GM12878 (cell line): ENCODE measurements around the gene MTHFR. TPM values are rescaled to one million over a fixed set of nuclear protein-coding genes. Genes with fewer than 3 reads are reported as not detected.

Source experiments
- ATAC-seq: fragments of 200-7000 bp; cut with Tn5 transposase; 3 replicates; pipeline ENCODE4 v1.9.1; 2020; ENCODE audit warnings: mild to moderate bottlenecking, moderate library complexity
- BruUV-seq: library from RNA; stranded (reverse); fragments of 400-500 nt; replicated peaks from 2 replicates; lab custom pipeline; 2021; lab: Mats Ljungman, UMichigan
- CTCF ChIA-PET: fragments of 300-600 bp; sonication (Branson Sonifier 250); formaldehyde crosslinking; extraction: SDS; loops from one replicate; lab custom pipeline; 2021; ENCODE audit warnings: inconsistent platforms; lab: Yijun Ruan, JAX
- POLR2A ChIA-PET: fragments of 350-600 bp; formaldehyde crosslinking; extraction: SDS; loops from one replicate; lab custom pipeline; 2021; ENCODE audit warnings: inconsistent platforms; lab: Charles Lee
- RAD21 ChIA-PET: fragments of 300-600 bp; sonication (Branson Sonifier 250); formaldehyde crosslinking; loops from one replicate; lab custom pipeline; 2023; ENCODE audit warnings: antibody characterized with exemption; ENCODE audit not compliant: unreplicated experiment; lab: Charles Lee
- SMC1A ChIA-PET: fragments of 300-600 bp; sonication (Branson Sonifier 250); formaldehyde crosslinking; loops from one replicate; lab custom pipeline; 2023; ENCODE audit not compliant: unreplicated experiment, uncharacterized antibody; lab: Charles Lee
- DNase-seq: peaks from one replicate; pipeline ENCODE4 v3.0.0-alpha.2; 2011; ENCODE audit warnings: low read depth, low spot score
- FAIRE-seq: peaks from 3 replicates; lab custom pipeline; 2011; peaks lifted over from hg19 to GRCh38; lab: Jason Lieb, UNC
- H2AFZ ChIP-seq: 2 replicates; pipeline ENCODE4 v1.6.0; 2011; ENCODE audit warnings: low read depth, low read length, control low read depth; ENCODE audit not compliant: control insufficient read depth
- H3K27ac ChIP-seq: 2 replicates; pipeline ENCODE4 v1.5.1; 2011; ENCODE audit warnings: control low read depth; ENCODE audit not compliant: control insufficient read depth, insufficient read depth
- H3K27me3 ChIP-seq, 2 experiments: replicated peaks in 1 of 2; 2 replicates each; pipeline versions ENCODE4 v1.6.0 to v1.6.1; 2011; ENCODE audit warnings: low read length in 1 of 2; ENCODE audit not compliant: control insufficient read depth in 2 of 2, insufficient read depth in 2 of 2
- H3K36me3 ChIP-seq, 2 experiments: 2 replicates each; pipeline ENCODE4 v1.5.1; 2011; ENCODE audit warnings: low read length in 1 of 2; ENCODE audit not compliant: control insufficient read depth in 2 of 2, insufficient read depth in 2 of 2
- H3K4me1 ChIP-seq: 2 replicates; pipeline ENCODE4 v1.6.1; 2011; ENCODE audit warnings: mild to moderate bottlenecking, low read length, moderate library complexity, mixed read lengths; ENCODE audit not compliant: control insufficient read depth, insufficient read depth
- H3K4me2 ChIP-seq: 2 replicates; pipeline ENCODE4 v1.6.0; 2011; ENCODE audit warnings: control low read depth; ENCODE audit not compliant: control insufficient read depth, insufficient read depth
- H3K4me3 ChIP-seq: fragments of 200-600 bp; sonication (generic); 2 replicates; pipeline ENCODE4 v1.5.1; 2016
- H3K79me2 ChIP-seq: 2 replicates; pipeline ENCODE4 v1.6.0; 2011; ENCODE audit warnings: low read length; ENCODE audit not compliant: control insufficient read depth, insufficient read depth
- H3K9ac ChIP-seq: 2 replicates; pipeline ENCODE4 v1.8.0; 2011; ENCODE audit warnings: low read length, control low read depth, mixed read lengths; ENCODE audit not compliant: control insufficient read depth, insufficient read depth
- H3K9me3 ChIP-seq: replicated peaks from 3 replicates; pipeline ENCODE4 v1.5.1; 2011; ENCODE audit warnings: mild to moderate bottlenecking, low read length; ENCODE audit not compliant: control insufficient read depth, insufficient read depth
- H4K20me1 ChIP-seq: 2 replicates; pipeline ENCODE4 v1.6.0; 2011; ENCODE audit not compliant: control insufficient read depth, insufficient read depth
- CEBPZ ChIP-seq: fragments of 150-350 bp; IDR thresholded peaks from 2 replicates; pipeline ENCODE4 v1.6.1; 2016; ENCODE audit warnings: low read depth, low read length
- POLR2AphosphoS5 ChIP-seq: IDR thresholded peaks from 2 replicates; pipeline ENCODE4 v1.6.1; 2011; ENCODE audit warnings: mild to moderate bottlenecking, low read length, inconsistent platforms
- SP1 ChIP-seq: IDR thresholded peaks from one replicate; pipeline ENCODE4 v1.6.1; 2011; ENCODE audit warnings: low read depth, low read length
- STAT3 ChIP-seq: IDR thresholded peaks from 2 replicates; pipeline ENCODE4 v1.6.1; 2011; ENCODE audit warnings: low read depth, low read length, improper control_type of control experiment
- TCF7 ChIP-seq: IDR thresholded peaks from 2 replicates; pipeline ENCODE4 v1.6.1; 2014; ENCODE audit warnings: antibody characterized with exemption, borderline replicate concordance
- YY1 ChIP-seq: IDR thresholded peaks from 2 replicates; pipeline ENCODE4 v1.6.1; 2011; ENCODE audit warnings: low read depth, mild to moderate bottlenecking, low read length
- WGBS: methylation state at CpG from one replicate; pipeline ENCODE4 v1.1.6; 2016; ENCODE audit warnings: low lambda C conversion rate; ENCODE audit not compliant: insufficient replicate concordance, insufficient coverage; ENCODE audit errors: missing lambda C conversion rate; 5-methylcytosine and 5-hydroxymethylcytosine counted together
- in situ Hi-C: fragments of 300-500 bp; cut with MboI; formaldehyde crosslinking; loops from 9 replicates; pipeline ENCODE4 v1.14.3; 2018; ENCODE audit warnings: mixed read lengths
- intact Hi-C: fragments of 100-400 bp; cut with micrococcal nuclease; formaldehyde crosslinking; loops from one replicate; pipeline ENCODE4 v1.14.2; 2022; ENCODE audit not compliant: unreplicated experiment
- polyA plus RNA-seq, 11 experiments: library from polyadenylated mRNA; depleted of rRNA in 4 of 11; unstranded in 6 of 11; stranded (reverse) in 5 of 11; fragments of >200 nt; fragmentation: Nextera tagmentation in 4 of 11; fragmentation: Illumina TruSeq in 1 of 11; extraction: Ambion mirVana in 4 of 11; extraction: Trizol in 1 of 11; gene quantifications; 1 replicate in 1 of 11; 2 replicates in 10 of 11; pipeline versions ENCODE4 v1.2.1 to v1.2.3, GENCODE V29; 2011 to 2016; ENCODE audit warnings: inconsistent platforms in 2 of 11, missing spikeins in 2 of 11, low read depth in 1 of 11
- total RNA-seq, 4 experiments: library from RNA; depleted of rRNA in 3 of 4; stranded (reverse); fragments of >200 nt in 3 of 4; fragmentation: Illumina TruSeq in 1 of 4; extraction: Trizol in 1 of 4; gene quantifications; 2 replicates each; pipeline versions ENCODE4 v1.2.1 to v1.2.3, GENCODE V29; 2013 to 2021

The MTHFR gene
- total and polyA plus RNA-seq, 10 of the 15 experiments (the other 5 are each of a cell fraction or from before 2014, with no cell fraction given): 1.0 to 16.8 (median 9.4) TPM

GRCh38 chr1:11841245-11842153 is 35.7 kb upstream of the MTHFR start:
- Histone ChIP-seq H3K4me2 (no peak overlapping the region), H3K79me2 (no peaks in the 10 kb centered on the region), H3K27ac (no peak overlapping the region), H3K9ac (no peak overlapping the region), H3K4me1 (peaks cover 17% of the 10 kb centered on the region), H4K20me1 (peaks cover 3% of the 10 kb centered on the region; the same call in 1 of the 2 replicates), H2AFZ (no peak overlapping the region), H3K36me3 (peaks cover 22 to 41% of the 10 kb centered on the region in 2 experiments), H3K9me3 (no peaks in the 10 kb centered on the region), H3K4me3 (no peak overlapping the region), H3K27me3 (no peaks in the 10 kb centered on the region)
- RAD21 ChIA-PET: interaction anchor here (0.7 kb wide), 1 partner anchor 126 kb away, joined by 3 read pairs; no protein-coding TSS in a partner anchor
- TSS peak; percentile 37 for BruUV-seq
- in situ Hi-C loops: loop anchor here (5.0 to 10.0 kb wide), 2 partner anchors 56 to 123 kb away; no protein-coding TSS in a partner anchor
- CTCF ChIA-PET: interaction anchor here (1.0 to 2.2 kb wide), 4 partner anchors 28 to 283 kb away, joined by 3 to 6 read pairs (median 4); no protein-coding TSS in a partner anchor
- WGBS: 82% methylated on average over 17 of the region's 17 CpGs
- FAIRE-seq: no peak
- SMC1A ChIA-PET: interaction anchor here (1.9 kb wide), 1 partner anchor 126 kb away, joined by 5 read pairs; no protein-coding TSS in a partner anchor
- POLR2A ChIA-PET: no interaction called here
- no peak for DNase-seq
- intact Hi-C loops: no loop called here
- ATAC-seq: no peak
- TF ChIP-seq SP1 (no peak), STAT3 (no peak), YY1 (no peak), CEBPZ (no peak), TCF7 (no peak), POLR2AphosphoS5 (no peak)
